Stimulated activated naive CD4-positive, alpha-beta T cell treated with Interleukin-2 at 50 U/mL for 16 hours (primary cell): ENCODE data around the gene SELENBP1.
"Not testable (repeated sequence)": the region's sequence is repeated elsewhere in the genome, so short reads cannot be mapped to it uniquely, and the experiment has no call there.

Experiments used
- DNase-seq: peaks from one replicate; lab custom pipeline; 2025; lab: John Stamatoyannopoulos, UW

SELENBP1 gene

DNA sequence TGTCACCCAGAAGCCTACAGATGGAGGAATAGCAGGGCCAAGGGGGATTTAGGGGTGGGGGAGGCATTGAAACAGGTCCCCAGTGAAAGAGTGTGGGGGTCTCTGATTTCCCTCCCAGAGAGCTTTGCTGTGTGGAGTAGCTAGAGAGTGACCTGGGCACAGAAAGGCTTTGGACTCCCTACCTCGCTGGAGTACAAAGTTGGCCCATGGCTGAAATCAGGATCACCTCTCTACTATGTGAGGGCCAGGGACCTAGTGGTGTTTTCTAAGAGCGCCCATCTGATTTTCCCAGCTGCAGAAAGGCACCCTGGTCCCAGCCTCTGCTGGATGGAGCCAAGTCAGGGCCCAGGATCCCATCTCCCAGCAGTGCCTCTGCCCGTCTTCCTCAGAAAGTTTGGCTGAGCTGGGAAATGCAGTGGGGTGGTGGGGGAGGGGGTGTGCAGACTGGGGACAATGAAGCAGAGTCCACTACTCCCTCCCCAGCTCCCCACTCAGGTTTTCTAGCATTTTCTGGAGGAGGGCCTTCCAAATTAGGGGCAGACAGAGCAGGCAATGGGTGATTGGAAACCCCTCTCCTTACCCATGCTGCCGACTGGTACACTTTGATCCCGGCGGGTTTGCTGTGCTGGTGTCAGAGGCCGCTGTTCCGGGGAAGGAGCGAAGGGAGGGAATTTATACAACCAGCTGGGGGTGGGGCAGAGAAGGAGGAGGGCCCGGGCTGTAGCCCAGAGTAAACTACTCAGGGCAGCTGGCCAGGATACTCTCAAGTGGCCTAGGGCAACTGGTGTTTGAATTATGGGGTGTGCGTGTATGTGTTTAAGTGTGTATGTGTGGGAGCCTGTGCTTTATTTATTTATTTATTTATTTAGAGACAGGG is at the start of gene SELENBP1:
Gene SELENBP1, minus strand, starts transcription at position 648 of the 877 bp plus-strand sequence. Its CDS starts 64 bp downstream, at position 584.
- no peak for DNase-seq

DNA sequence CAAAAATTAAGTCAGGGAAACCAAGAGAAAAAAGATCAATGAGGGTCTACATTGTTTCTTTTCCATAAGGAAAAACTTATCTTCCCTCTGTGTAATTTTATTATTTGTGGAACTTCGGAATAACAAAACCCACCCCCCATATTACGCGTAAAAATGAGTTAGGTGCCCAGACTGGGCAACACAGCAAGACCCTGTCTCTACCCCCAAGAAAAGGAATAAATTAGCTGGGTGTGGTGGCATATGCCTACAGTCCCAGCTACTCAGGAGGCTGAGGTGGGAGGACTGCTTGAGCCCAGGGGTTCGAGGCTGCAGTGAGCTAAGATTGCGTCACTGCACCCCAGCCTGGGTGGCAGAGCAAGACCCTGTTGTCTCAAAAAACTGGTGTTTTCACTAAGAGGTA is 47.3 kb upstream of the SELENBP1 start:
- DNase-seq: no peak

DNA sequence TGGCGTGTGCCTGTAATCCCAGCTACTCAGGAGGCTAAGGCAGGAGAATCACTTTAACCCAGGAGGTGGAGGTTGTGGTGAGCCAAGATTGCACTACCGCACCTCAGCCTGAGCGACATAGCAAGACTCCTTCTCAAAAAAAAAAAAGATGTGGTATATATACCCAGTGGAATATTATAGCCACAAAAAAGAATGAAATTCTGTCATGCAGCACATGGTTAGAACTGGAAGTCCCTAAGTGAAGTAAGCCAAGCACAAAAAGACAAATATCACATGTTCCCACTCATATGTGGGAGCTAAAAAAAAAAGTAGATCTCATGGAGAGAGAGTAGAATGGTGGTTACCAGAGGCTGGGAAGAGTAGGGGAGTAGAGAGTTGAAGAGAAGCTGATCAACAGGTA is 45.6 kb upstream of the SELENBP1 start:
- no peak for DNase-seq

DNA sequence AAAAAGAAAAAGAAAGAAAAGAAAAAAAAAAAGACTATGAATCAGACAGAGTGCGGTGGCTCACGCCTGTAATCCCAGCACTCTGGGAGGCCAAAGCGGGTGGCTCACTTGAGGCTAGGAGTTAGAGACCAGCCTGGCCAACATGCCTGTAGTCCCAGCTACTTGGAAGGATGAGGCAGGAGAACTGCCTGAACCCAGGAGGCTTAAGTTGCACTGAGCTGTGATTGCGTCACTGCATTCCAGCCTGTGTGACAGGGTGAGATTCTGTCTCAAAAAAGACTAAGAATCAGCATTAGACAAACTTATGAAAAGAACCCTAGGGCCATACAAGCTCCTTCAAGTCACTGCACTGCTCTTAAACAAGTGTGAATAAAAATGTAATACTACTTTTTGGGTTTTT is 43.7 kb upstream of the SELENBP1 start:
- no peak for DNase-seq

DNA sequence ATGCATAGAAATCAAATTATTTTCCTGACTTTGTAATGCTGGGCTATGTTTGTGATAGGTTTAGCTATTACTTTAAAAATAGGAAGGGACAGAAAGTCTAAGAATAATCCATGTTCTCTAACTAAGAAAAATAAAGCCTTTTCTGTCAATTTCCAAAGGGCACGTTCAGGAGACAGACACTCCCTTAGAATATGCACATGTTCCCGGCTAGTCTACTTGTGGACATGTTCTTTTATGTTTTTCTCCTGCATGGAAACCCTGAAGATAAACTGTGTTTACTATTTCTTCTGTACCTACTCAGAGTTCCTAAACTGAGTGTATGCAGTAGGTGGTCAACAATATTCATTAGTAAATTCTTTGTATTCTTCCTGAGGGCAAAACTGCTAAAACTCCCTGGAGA is 39.4 kb upstream of the SELENBP1 start:
- no peak for DNase-seq

DNA sequence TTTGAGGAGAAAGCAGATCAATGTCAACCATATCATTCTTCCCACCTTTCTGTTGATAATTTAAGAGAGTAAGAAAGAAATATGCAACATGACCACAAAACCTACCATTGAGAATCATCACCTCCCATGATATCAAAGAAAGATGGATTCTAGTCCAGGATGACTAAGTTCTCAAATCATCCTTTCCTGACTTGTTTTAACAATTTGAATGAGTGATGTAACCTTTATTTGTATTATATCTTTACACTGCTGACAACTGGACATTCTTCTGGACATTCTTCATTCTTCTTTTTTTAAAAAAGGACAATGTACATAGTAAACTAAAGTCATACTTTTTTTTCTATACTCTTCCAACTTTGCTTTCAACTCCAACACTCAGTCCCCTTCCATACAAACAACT is 36.4 kb upstream of the SELENBP1 start:
- no peak for DNase-seq

DNA sequence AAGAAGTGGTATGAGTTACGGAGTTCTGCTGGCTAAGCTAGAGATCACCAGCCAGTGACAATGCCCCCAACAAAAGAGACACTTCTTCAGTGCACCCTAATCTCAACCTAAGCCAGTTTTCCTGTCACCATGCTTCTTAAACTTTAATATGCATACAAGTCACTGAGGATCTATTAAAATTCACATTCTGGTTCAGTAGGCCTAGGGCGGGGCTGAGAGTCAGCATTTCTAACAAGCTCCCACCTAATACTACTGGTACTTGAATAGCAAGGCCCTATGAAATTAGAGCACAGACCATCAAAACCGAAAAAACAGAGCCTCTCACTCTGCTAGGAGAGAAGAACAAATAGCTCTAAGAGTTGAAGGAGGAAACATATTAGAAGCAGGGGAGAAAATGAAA is 34.8 kb upstream of the SELENBP1 start:
- no peak for DNase-seq

DNA sequence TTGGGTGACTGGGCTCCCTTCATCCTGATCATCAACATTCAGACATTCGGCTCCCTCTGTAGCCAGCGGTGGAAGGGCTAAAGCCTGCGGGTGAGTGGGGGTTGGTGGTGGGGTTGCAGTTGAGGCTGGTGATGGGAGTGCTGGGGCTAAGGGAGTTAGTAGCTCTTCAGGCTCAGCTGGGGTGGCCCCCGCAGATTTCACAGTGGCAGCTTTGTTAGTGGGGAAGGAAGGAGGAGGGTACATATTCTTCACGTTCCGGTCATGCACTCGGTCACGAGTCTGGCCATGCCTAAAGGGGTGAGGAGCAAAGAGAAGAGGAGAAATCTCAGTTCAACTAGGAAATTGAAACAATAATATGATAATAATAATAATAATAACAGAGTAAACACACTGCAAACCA is 33.7 kb upstream of the SELENBP1 start:
- no peak for DNase-seq

DNA sequence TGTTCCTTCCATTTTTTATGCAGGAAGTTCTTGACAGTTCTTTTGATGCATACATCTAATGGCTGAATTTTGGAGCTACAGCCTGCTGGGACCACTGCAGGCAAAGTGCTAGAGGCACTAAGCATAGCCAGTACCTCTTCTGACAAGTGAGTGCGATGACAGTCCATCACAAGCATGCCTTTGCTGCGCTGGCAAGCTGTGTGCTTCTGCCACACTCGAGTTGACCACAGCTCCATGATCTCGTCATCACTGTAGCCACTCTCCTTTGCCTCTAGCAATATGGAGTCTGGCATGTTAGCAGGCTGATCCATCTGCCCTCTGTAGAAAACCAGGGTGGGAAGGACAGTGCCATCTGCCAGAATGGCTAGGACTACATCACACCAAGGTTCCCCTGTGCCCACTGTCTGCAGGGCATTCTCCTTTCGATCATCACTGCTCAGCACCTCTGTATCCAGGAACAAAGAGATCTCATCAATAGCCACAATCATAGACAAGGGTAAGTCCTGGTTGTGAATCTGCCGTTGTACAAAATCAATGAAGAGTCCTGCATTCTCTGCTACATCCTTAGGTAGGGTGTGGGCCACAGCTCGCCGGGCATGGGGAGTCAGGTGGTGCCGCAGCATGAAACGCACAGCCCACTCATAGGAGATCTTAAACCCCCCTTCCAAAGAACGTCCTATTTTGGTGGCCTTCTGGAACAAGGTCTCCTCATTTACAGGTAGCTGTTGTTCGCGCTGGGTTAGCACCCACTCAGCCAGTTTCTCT is 32.9 kb upstream of the SELENBP1 start:
- no peak for DNase-seq

DNA sequence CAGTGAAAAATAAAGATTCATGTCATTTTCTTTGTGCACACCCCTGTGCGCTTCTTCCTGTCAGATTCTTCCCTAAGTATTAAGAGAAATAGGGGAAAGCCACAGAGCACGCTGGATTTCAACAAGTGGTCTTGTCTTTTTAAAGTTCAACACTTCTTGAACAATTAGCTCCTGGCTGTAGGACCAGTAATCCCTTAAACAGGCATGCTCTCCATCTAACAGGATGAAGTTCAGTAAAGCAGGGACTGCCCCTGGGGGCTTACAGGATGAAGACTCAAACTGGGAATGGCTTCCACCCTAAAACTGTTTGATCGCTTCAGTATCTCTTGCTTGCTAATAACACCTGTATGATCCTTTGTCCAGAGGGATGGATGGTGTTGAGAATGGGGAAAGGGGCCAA is 31.1 kb upstream of the SELENBP1 start:
- DNase-seq: no peak

DNA sequence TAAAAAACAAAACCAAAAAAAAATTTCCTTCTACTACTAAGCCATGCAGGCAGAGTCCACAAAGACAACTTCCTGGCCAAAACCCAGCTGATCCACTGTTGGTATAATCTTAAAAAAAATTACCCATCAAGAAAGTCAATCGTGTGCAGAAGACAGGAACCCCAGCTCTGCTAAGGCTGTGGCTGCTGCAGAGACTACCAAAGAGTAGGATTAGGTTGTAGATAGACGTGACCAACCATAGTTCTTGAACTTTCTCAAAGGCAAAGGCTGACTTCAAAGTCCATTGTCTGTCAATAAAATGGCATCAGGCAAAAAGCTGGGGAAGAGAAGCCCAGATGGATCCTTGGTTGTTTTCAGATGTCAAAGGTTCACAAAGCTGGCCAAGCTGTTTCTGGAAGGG is 30.3 kb upstream of the SELENBP1 start:
- no peak for DNase-seq

DNA sequence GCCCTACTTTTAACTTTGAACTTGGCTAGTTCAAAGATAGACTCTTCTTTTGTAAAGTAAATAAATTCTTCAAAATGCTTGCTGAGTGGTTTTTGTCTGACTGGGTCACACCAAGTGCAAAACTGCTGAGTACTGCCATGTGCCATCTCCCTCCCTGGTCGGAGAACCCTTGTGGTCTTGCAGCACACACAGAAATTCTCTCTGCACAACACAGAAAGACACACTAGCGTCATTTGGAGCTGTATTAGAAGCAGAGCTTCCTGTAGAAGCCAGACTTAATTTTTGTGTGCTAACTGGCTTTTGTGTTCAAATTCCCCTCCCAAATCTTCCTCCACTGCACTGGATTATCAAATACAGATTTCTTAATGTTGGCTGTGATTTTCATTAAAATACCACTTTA is 29.4 kb upstream of the SELENBP1 start:
- no peak for DNase-seq

DNA sequence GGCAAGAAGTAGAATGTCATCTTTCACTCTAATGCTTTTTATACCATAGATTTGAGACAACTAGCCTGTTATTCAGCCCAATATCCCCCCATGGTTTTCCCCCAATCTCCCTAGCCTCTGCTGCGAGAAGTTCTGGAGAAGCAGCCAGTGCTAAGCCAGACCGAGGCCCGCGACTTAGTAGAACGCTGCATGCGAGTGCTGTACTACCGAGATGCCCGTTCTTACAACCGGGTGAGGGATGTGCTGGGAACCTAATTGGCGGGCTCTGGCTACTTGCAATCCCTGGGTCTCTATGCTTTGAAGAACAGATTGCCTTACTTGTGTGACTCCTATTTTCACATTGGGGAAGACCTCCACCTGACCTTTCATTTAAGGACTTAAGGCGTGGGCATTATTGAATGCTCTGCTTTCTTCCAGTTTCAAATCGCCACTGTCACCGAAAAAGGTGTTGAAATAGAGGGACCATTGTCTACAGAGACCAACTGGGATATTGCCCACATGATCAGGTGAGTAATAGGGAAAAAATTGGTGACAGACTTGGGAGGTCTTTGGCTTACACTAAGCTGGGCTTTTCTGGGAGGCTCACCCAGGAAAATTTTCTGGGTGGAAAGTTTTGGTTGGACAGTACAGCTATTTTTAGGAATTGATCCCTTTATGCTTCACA is 28.8 kb upstream of the SELENBP1 start:
- DNase-seq: no peak

DNA sequence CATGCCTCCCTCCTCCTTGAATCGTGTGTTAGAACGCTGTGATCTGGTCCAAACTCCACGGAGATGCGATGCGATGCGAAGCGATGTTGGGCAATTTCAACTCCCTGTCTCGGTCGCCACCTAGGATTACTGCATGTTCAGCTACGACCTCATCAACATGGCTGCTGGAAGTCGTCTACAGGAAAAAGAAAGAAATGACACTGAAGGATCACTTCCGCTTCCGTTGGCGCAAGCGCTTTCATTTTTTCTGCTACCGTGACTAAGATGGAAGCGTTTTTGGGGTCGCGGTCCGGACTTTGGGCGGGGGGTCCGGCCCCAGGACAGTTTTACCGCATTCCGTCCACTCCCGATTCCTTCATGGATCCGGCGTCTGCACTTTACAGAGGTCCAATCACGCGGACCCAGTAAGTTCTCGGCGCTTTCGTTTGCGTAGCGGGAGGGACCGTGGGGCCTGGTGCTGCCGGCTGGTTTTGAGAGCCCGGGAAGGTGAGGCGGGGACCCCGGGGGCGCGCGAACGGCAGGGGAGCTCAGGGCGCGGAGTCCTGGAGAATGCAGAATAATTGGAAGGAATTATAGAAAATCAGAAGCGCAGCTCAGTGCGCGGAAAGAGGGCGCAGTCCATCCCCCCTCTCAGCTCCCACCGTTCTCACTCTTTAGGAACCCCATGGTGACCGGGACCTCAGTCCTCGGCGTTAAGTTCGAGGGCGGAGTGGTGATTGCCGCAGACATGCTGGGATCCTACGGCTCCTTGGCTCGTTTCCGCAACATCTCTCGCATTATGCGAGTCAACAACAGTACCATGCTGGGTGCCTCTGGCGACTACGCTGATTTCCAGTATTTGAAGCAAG is 27.0 kb upstream of the SELENBP1 start, which contains the start of gene PSMB4:
Gene PSMB4, plus strand, starts transcription at position 250 of the 848 bp plus-strand sequence. Its CDS starts 15 bp downstream, at position 265.
- DNase-seq: peak; percentile 75

DNA sequence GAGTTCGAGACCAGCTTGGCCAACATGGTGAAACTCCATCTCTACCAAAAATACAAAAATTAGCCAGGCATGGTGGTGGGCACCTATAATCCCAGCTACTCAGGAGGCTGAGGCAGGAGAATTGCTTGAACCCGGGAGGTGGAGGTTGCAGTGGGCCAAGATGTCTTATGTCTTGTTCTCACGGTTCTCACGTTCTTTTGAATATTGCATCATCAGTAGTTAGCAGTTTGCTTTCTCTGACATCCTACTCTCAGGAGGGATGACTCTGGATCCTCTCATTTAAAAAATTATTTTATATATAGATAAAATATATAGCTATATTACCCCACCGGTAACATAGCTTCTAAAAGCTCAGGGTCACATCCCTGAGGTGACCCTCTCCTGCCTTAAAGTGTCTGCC is 23.8 kb upstream of the SELENBP1 start:
- not testable (repeated sequence) for DNase-seq

DNA sequence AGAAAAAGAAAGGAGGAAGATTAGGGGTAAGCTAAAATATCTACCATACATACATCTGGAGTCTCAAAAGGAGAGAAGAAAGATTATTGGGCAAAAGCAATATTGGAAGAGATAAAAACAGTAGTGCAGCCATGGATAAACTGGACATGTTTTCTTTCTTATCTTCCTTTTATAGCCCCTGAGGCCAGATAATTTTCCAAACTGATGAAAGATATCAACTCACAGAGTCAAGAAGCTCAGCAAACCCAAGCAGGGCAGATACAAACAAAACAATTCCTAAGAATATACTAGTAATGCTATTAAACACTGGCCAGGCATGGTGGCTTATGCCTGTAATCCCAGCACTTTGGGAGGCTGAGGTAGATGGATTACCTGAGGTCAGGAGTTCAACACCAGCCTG is 21.1 kb upstream of the SELENBP1 start:
- no peak for DNase-seq

DNA sequence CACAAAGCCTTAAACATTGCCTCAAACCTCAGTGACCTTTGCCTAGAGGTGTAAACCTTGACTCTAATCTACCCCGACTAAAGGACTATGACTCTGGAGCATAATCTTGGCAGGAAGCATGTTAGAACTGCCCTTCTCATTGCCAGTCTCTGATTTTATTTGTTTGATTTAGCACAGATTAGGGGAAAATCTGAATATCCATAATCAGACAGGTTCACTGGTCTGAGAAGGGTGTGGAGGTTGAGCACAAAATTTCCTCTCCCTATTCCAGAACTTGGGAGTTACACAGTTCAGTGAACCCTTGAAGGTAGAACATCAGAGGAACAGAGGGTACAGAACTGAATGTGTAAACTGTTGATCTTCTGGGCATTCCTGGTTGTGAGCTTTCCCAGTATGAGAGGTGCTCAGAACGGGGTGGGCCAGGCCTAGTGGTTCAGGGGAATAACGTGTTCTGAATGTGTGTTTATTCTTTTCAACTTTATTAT is 18.6 kb upstream of the SELENBP1 start:
- no peak for DNase-seq

DNA sequence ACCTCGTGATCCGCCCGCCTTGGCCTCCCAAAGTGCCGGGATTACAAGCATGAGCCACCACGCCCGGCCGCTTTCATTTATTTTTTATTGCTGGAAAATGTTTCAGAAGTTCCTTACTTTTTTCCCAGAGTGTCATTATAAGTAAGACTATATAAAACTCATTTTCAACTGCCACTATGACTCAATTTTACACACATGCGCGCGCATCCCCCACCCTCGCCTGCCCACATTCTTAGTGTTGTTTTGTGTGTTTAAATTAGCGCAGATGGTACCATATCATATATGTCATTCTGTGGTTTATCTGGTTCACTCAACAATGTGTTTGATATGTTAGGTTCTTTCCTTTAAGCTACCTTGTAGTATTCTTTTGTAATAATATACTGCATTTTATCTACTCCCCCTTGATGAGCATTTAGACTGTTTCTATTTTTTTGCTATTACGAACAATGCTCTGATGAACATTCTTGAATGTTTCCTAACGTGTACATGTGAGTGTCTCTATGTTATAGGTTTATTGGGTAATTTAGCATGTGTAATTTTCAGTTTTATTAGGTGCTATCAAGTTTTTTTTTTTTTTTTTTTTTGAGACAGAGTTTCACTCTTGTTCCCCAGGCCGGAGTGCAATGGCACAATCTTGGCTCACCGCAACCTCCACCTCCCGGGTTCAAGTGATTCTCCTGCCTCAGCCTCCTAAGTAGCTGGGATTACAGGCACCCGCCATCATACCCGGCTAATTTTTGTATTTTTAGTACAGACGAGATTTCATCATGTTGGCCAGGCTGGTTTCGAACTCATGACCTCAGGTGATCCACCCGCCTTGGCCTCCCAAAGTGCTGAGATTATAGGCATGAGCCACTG is 17.9 kb upstream of the SELENBP1 start:
- DNase-seq: not testable (repeated sequence)

DNA sequence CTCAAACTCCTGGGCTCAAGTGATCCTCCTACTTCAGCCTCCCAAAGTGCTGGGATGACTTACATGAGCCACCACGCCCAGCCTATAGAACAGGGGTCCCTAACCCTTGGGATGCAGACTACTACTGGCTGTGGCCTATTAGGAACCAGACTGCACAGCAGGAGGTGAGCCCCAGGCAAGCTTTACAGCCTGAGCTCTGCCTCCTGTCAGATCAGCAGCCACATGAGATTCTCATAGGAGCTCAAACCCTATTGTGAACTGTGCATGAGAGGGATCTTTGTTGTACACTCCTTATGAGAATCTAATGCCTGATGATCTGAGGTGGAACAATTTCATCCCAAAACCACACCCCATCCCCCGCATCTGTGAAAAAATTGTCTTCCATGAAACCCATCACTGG is 13.5 kb upstream of the SELENBP1 start:
- DNase-seq: no peak

DNA sequence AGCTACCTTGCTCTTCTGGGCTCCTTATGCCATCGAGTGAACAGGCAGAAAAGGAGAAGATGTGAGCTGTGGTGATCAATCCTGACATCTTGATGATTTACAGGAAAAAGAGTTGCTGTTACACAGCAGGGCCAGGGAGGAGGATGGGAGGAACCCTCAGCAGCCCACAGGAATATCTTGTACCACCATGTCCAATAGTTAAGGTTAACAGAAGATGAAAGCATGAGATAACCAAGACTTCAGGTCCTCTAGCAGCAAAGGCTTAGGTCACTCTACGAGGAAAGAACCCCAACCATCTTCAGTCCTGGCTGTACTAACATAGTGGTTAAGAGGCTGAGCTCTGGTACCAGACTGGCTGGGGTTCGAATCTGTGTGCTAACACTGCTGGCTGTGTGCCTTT is 12.1 kb upstream of the SELENBP1 start:
- DNase-seq: no peak
